ENCODE results near the gene IL18BP. TPM values are rescaled to one million over a fixed set of nuclear protein-coding genes. Genes with fewer than 3 reads are reported as not detected.

The IL18BP gene
- total RNA-seq, 1 donor from 2014 or later, result 10.7 TPM

DNA sequence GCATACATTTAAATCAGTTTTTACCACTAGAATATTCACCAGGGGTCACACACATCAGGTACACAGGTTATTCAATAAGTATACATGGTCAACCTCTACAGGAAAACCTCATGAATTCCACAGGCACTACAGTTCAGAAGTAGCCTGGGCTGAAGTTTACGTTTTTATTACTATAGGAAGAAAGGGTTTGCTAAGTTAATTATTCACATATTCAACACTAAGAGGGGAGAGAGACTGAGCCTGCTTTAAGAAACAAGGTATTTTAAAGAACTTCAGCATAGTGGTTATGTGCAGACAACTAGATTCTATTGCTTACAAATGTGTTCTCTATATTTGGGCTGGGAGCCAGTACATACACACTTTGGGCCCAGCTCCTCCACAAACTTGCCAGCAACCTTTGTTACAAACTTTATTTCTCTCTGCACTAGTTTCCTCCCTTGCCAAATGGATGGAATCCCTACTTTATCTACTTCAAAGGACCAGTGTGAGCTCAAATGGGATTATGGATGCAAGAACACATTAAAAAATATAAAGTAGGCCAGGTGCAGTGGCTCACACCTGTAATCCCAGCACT is 31.9 kb downstream of the IL18BP start:
- Mint-ChIP-seq H3K9me3 (no peaks in the 10 kb centered on the region), H3K4me3 (no peak overlapping the region)
- no peak for DNase-seq (ENCODE audit: low read depth, low spot score)

DNA sequence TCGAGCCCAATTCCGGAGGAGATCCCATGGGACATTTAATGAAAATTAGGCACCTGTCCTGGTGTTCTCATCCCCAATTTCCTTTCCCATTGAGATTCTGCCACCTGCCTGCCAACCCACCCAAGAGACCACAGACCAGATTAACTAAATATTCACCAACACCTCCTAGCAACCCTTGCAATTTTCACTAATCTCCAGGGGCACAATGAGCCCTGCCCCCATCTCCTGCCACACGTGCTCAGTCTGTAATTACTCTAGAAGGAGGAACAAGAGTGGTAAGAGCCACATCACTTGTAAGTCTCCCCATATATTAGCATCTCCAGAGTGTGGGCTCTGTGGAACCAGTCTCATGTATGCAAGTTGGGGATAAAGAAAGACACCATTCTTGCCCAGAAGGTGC is 38.0 kb downstream of the IL18BP start:
- H3K27me3 Mint-ChIP-seq (ENCODE audit: low read depth), result no peaks in the 10 kb centered on the region
- no peak overlapping the region for H3K4me3 Mint-ChIP-seq
- H3K4me1 Mint-ChIP-seq, result peaks cover 4% of the 10 kb centered on the region
- TF ChIP-seq, protein P1, sequence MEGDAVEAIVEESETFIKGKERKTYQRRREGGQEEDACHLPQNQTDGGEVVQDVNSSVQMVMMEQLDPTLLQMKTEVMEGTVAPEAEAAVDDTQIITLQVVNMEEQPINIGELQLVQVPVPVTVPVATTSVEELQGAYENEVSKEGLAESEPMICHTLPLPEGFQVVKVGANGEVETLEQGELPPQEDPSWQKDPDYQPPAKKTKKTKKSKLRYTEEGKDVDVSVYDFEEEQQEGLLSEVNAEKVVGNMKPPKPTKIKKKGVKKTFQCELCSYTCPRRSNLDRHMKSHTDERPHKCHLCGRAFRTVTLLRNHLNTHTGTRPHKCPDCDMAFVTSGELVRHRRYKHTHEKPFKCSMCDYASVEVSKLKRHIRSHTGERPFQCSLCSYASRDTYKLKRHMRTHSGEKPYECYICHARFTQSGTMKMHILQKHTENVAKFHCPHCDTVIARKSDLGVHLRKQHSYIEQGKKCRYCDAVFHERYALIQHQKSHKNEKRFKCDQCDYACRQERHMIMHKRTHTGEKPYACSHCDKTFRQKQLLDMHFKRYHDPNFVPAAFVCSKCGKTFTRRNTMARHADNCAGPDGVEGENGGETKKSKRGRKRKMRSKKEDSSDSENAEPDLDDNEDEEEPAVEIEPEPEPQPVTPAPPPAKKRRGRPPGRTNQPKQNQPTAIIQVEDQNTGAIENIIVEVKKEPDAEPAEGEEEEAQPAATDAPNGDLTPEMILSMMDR (conservative IDR thresholded peaks at IDR 0.05), result no peak
- H3K36me3 Mint-ChIP-seq (ENCODE audit: low read depth), result peaks cover 3% of the 10 kb centered on the region
- H3K9me3 Mint-ChIP-seq, result no peaks in the 10 kb centered on the region
- no peak overlapping the region for H3K27ac Mint-ChIP-seq (ENCODE audit: unreplicated experiment)
- DNase-seq (ENCODE audit: low read depth, low spot score), result no peak

More for the DNA sequence above, 31.9 kb downstream of the IL18BP start:
- Mint-ChIP-seq H3K27me3 (ENCODE audit: low read depth) (no peaks in the 10 kb centered on the region), H3K27ac (ENCODE audit: unreplicated experiment) (no peak overlapping the region), H3K4me1 (no peaks in the 10 kb centered on the region), H3K36me3 (ENCODE audit: low read depth) (peaks cover 3% of the 10 kb centered on the region)
- TF ChIP-seq, protein P1 (conservative IDR thresholded peaks at IDR 0.05), result no peak

DNA sequence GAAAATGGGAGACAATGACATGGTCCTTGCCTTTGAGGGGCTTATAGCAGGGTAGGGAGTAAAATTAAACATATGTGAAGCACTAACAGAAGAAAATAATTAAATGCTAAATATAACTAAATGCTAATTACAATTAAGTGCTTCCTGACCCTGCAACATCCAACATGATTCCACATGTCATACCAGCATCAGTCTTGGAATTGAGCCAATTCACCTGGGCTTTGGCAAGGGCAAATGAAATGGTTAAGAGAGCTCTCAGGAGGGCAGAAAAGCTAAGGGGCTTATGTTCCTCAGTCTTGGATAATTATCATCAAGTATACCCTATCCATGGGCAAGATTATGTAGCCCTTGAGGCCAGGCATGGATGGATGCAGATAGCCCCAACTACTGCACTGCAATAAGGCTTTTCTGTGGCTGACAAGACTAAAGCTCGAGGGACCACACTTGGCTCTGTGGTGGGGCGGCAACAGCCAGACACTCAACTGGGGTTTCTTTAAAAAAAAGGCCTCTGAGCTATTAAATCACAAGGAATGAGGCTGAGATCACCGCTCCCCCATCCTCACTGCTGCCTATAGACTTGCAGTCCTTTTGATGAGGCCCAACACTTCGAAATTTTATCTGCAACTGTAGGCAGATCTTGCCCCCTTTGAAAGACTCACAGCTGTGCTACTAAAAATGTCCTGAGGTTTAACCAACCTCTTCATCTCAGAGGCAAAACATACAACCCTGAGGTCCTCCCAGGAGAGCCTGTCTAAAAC is 39.0 kb downstream of the IL18BP start:
- Mint-ChIP-seq H3K27me3 (ENCODE audit: low read depth) (no peaks in the 10 kb centered on the region), H3K4me1 (peaks cover 4% of the 10 kb centered on the region), H3K9me3 (no peaks in the 10 kb centered on the region), H3K4me3 (no peak overlapping the region), H3K36me3 (ENCODE audit: low read depth) (peaks cover 3% of the 10 kb centered on the region), H3K27ac (ENCODE audit: unreplicated experiment) (no peak overlapping the region)
- DNase-seq (ENCODE audit: low read depth, low spot score), result no peak
- TF ChIP-seq, protein P1 (conservative IDR thresholded peaks at IDR 0.05), result no peak

DNA sequence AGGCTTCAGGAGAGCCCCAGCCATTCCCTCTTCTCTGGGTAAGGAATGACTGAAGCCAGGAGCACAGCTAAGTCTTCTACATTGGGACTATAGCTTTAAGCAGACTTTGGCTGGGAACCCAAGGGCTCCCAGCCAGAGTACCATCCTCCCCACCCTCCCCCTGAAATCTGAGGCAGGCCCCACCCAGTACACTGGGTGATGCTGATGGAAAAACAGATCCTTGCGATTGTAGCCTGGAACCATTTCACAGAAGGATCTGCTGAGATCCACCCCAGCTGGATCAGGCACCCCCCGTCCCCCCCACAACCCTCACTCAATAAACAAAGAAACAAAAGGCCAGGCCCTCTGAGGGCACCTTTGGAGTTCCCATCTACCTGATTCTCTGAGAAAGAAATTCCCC is 39.8 kb downstream of the IL18BP start:
- DNase-seq (ENCODE audit: low read depth, low spot score), result no peak
- H3K36me3 Mint-ChIP-seq (ENCODE audit: low read depth), result peaks cover 3% of the 10 kb centered on the region
- no peaks in the 10 kb centered on the region for H3K27me3 Mint-ChIP-seq (ENCODE audit: low read depth)
- peaks cover 4% of the 10 kb centered on the region for H3K4me1 Mint-ChIP-seq
- no peak overlapping the region for H3K4me3 Mint-ChIP-seq
- H3K9me3 Mint-ChIP-seq, result no peaks in the 10 kb centered on the region
- no peak overlapping the region for H3K27ac Mint-ChIP-seq (ENCODE audit: unreplicated experiment)
- TF ChIP-seq, protein P1 (conservative IDR thresholded peaks at IDR 0.05), result no peak

DNA sequence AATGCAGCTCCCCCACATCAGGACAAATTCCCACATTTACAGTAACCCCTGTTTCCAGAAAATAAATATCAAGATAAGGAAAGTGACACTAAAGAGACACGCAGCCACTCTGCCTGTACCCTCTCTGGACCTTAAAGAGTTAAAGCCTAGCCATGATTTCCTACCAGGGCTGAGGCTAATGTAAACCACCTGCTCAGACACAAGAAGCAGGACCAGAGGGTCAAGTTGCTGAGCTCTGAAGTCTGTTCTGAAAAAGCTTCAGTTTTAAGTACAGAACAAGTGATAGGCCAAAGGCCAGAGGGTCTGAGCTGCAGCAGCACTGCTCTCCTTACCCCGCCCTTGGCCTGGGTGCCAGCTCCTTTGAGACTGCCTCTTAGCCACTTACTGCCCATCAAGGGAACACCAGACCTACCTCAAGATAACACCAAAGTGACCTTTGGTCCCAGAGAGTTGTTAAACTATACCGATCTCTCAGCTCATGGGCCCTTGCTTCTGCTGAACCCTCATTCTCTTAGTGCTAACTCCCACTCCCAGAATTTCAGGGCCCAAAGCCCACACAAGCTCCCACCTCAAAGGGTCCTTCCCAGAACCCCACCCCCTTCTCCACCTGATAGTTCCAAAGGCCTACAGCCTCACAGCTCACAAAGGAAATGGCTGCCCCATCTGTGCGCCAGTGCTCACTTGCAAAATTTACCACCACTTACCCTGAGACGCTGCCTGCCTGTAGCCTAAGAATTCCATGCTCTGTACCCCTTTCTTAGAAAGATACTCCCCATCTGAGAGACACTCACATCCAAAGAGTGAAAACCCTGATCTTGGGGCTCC is 40.5 kb downstream of the IL18BP start:
- H3K36me3 Mint-ChIP-seq (ENCODE audit: low read depth), result peaks cover 3% of the 10 kb centered on the region
- H3K27me3 Mint-ChIP-seq (ENCODE audit: low read depth), result no peaks in the 10 kb centered on the region
- H3K27ac Mint-ChIP-seq (ENCODE audit: unreplicated experiment), result no peak overlapping the region
- TF ChIP-seq, protein P1 (conservative IDR thresholded peaks at IDR 0.05), result no peak
- peaks cover 4% of the 10 kb centered on the region for H3K4me1 Mint-ChIP-seq
- H3K4me3 Mint-ChIP-seq, result no peak overlapping the region
- no peak for DNase-seq (ENCODE audit: low read depth, low spot score)
- H3K9me3 Mint-ChIP-seq, result no peaks in the 10 kb centered on the region
